ENCODE measurements around the gene ZBTB7C. TPM values are rescaled to one million over a fixed set of nuclear protein-coding genes. Genes with fewer than 3 reads are reported as not detected.

The ZBTB7C gene
- total and polyA plus RNA-seq, 9 donors = 1.5 to 26.6 (median 15.7) TPM

GRCh38 chr18:48250918-48251317, 158.3 kb downstream of the ZBTB7C start:
- no peaks in the 10 kb centered on the region for H3K27me3 ChIP-seq
- H3K36me3 ChIP-seq = no peaks in the 10 kb centered on the region
- no peaks in the 10 kb centered on the region for H3K9me3 ChIP-seq
- 78 to 86% (median 81%) methylated on average over 3 of the region's 3 CpGs for WGBS, 3 donors
- H3K4me3 ChIP-seq = no peak overlapping the region
- no peak for DNase-seq
- no peak overlapping the region for H3K27ac ChIP-seq
- TF ChIP-seq CTCF (IDR thresholded peaks at IDR 0.05) (no peak), POLR2A (IDR thresholded peaks at IDR 0.05) (no peak), EP300 (IDR thresholded peaks at IDR 0.05) (no peak)
- H3K4me1 ChIP-seq (ENCODE audit: insufficient read depth) = no peaks in the 10 kb centered on the region
- intact Hi-C loops (cut with DNase I) = no loop called here

- Histone ChIP-seq H3K4me1 (ENCODE audit: insufficient read depth) (no peaks in the 10 kb centered on the region), H3K9me3 (no peaks in the 10 kb centered on the region), H3K27ac (no peak overlapping the region), H3K27me3 (no peaks in the 10 kb centered on the region), H3K36me3 (no peaks in the 10 kb centered on the region), H3K4me3 (no peak overlapping the region)
- WGBS, 3 donors = 80 to 87% (median 86%) methylated on average over 1 of the region's 1 CpG
- intact Hi-C loops (cut with DNase I) = no loop called here
- TF ChIP-seq POLR2A (IDR thresholded peaks at IDR 0.05) (no peak), EP300 (IDR thresholded peaks at IDR 0.05) (no peak), CTCF (IDR thresholded peaks at IDR 0.05) (no peak)
- no peak for DNase-seq
These were observed 158.7 kb downstream of the ZBTB7C start for GRCh38 chr18:48250362-48250907.

GRCh38 chr18:48249854-48250253, 159.3 kb downstream of the ZBTB7C start:
- Histone ChIP-seq H3K36me3 (no peaks in the 10 kb centered on the region), H3K4me3 (no peak overlapping the region), H3K4me1 (ENCODE audit: insufficient read depth) (no peaks in the 10 kb centered on the region), H3K9me3 (no peaks in the 10 kb centered on the region), H3K27me3 (no peaks in the 10 kb centered on the region), H3K27ac (no peak overlapping the region)
- WGBS, 3 donors = 58 to 82% (median 71%) methylated on average over 5 of the region's 5 CpGs
- no peak for TF ChIP-seq POLR2A (IDR thresholded peaks at IDR 0.05)
- TF ChIP-seq EP300 (IDR thresholded peaks at IDR 0.05) = no peak
- TF ChIP-seq CTCF (IDR thresholded peaks at IDR 0.05) = no peak
- intact Hi-C loops (cut with DNase I) = no loop called here
- DNase-seq = no peak

GRCh38 chr18:48244530-48244929, 164.7 kb downstream of the ZBTB7C start:
- Histone ChIP-seq H3K9me3 (no peaks in the 10 kb centered on the region), H3K27me3 (no peaks in the 10 kb centered on the region), H3K27ac (no peak overlapping the region), H3K4me3 (no peak overlapping the region), H3K36me3 (no peaks in the 10 kb centered on the region), H3K4me1 (ENCODE audit: insufficient read depth) (no peaks in the 10 kb centered on the region)
- no peak for DNase-seq
- TF ChIP-seq POLR2A (IDR thresholded peaks at IDR 0.05) (no peak), CTCF (IDR thresholded peaks at IDR 0.05) (no peak), EP300 (IDR thresholded peaks at IDR 0.05) (no peak)
- intact Hi-C loops (cut with DNase I) = no loop called here
